GM11168 (cell line): ENCODE results near the gene TFDP1.

Source experiments
- in situ Hi-C: fragments of 300-500 bp; cut with MboI; formaldehyde crosslinking; loops from one replicate; pipeline ENCODE4 v1.12.0; 2022; ENCODE audit warnings: low sequenced_read_pairs; ENCODE audit not compliant: unreplicated experiment

TFDP1 gene

DNA sequence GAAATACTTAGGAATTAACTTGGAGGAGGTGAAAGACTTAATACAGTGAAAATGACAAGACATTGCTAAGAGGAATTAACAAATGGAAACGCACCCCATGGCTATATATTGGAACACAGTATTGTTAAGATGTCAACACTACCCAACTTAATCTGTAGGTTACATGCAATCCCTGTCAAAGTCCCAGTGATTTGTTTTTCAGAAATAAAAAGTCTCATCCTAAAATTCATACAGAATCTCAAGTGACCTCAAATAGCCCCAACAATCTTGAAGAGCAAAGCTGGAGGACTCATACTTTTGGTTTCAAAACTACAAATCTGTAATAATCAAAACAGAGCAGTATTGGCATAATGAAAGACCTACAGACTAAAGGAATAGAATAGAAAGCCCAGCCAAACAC lies 60.2 kb downstream of the TFDP1 start:
- in situ Hi-C loops = no loop called here

DNA sequence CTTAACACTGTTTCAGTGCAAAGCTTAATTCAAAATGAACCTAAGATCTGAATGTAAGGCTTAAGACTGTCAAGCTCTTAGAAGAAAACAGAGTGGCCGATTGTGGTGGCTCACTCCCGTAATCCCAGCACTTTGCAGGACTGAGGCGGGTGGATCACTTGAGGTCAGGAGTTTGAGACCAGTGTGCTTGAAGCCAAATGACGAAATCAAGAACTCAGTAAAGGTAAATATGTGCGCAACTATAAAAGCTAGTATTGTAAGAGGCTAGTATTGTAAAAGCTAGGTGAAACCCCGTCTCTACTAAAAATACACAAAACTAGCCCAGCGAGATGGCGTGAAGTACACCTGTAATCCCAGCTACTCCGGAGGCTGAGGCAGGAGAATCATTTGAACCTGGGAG lies 60.8 kb downstream of the TFDP1 start:
- in situ Hi-C loops = no loop called here

DNA sequence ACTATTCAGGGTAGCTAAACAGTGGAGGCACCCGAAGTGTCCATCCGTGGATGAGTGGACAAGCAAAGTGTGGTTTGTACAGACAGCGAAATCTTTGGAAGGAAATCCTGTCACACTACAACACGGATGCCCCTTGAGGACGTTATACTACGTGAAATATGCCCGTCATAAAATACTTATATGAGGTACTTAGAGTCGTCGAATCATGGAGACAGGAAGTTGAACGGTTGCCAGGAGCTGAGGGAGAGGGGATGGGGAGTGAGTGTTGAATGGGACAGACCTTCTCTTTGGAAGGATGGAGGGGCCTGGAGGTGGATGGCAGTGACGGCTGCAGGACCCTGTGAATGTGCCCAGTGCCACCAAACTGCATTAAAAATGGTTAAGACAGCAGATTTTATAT lies 61.8 kb downstream of the TFDP1 start:
- in situ Hi-C loops = no loop called here

DNA sequence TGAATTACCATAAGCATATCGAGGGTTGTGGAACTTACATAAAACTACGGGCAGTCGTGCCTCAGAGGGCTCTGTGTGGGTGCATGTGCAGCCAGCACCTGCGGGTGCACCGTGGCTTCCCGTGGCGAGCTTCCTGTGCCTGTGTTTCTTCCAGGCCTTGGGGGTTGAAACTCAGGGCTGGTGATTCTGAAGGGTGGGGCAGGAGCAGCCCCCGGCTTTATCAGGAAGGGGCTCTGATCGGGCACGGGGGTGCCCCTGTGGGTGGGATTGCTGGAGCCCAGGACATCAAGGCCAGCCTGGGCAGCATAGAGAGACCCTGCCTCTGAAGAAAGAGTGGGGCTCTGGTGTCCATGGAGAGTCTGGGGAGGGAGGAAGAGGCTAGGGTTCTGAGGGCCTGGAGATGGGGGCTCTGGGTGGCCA lies 62.4 kb downstream of the TFDP1 start:
- in situ Hi-C loops = no loop called here

DNA sequence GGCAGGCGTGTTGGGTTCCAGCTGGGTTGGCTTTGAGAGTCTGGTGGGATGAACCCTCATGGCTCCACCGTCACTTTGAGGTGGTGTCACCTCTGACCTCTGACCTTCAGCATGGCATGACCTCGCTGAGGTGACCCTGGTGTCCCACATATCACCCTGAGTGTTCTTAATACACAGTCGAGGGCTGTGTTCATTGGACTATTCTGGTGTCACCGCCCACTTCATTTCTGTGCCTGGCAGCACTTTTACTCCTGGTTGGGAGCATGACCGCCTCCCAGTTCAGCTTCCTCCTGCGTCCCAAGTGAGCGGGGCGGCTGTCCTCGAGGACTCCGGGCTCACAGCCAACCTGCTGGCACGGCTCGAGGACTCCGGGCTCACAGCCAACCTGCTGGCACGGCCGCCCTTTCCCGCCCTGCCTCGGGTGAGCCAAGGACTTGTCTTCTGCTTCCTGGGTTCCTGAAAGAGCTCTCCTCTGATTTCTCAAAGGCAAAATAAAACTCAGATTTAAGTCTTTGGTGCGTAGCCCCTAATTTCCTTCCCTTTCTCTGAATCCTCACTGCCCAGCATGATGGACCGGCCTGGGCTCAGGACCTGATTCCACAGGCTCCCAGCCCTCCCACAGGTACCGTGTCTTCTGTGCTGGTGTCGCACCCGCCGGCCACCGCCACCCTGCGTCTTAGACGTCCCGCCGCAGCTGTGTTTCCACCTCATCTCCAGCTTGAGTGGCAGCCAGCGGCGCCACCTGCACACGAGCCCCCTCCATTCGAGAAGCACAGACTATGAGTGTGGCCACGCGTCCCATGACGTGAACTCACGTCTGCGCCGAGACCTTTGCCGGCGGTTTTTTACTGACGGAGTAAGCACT lies 63.0 kb downstream of the TFDP1 start:
- in situ Hi-C loops = no loop called here

DNA sequence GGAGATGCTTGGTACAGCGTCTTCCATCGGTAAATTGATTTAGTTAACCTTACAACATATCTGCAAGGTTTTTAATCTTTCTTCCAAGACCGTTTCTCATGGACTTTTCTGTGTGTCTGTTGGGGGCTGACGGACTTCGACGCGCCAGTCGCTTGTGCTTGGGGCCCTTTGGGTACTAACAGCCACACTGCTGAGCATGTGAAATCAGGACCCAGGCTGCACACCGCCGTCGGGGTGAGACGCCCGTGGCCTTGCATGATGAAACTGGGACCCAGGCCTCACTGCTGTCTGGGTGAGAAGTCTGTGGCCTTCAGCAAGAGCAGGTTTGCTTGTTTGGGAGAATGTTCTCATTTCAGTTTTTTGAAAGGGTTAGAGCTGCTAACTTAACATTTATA lies 63.7 kb downstream of the TFDP1 start:
- in situ Hi-C loops = no loop called here

DNA sequence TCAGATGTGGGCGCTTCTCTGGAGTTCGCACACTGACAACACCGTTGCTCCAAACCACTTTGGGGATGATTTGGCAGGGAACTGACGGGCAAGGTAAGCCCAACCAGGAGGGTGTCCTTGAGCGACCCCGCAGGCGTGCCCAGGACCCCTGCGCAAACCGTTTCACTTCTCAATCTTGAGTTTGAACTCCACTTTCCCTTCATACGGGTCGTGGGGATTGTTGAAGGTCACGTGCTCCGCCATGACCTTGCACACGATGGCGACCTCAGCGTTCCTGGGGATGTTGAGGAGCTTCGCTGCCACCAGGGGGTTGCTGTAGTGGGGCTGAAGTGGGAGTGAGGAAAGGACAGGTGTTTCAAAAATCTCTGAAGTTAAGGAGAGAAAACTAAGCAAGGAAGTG lies 64.7 kb downstream of the TFDP1 start:
- in situ Hi-C loops = no loop called here

DNA sequence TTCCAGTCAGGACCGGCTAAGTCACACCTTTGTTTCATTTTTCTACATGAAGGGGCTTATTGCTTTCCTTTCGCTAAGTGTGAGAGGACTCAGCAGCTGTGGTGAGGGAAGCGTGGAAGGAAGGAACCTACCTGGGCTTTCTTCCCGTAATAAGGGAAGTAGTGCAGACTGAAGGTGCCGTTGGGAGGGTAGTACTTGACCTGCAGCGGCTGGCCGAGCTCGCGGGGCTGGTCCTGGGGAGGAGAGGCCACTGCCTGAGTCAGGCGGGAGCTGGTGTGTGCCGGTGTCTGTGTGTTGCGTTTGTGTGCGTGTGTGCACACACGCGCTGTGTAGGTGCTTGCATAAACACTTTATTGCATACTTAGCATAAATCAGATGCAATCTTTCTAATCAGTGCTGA lies 65.7 kb downstream of the TFDP1 start:
- in situ Hi-C loops = no loop called here

DNA sequence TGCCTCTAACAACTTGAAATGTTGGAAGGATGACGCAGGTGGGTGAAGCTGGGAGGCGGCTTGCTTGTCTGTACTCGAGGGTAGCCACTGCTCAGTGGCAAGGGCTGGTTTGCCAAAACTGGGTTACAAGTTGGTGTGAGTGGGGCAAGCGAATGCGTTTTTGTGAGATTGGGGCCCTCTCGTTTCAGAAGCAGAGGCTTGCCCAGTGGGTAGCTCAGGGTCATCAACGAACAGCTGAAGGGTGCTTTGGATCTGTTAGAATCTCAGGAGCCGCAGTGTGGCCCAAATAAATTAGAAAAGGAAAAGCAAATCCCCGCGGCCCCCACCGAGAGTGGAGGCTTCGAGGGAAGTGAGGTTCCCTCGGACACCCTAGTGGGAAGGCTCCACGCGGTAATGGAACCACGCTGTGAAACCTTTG lies 66.2 kb downstream of the TFDP1 start:
- in situ Hi-C loops = no loop called here

DNA sequence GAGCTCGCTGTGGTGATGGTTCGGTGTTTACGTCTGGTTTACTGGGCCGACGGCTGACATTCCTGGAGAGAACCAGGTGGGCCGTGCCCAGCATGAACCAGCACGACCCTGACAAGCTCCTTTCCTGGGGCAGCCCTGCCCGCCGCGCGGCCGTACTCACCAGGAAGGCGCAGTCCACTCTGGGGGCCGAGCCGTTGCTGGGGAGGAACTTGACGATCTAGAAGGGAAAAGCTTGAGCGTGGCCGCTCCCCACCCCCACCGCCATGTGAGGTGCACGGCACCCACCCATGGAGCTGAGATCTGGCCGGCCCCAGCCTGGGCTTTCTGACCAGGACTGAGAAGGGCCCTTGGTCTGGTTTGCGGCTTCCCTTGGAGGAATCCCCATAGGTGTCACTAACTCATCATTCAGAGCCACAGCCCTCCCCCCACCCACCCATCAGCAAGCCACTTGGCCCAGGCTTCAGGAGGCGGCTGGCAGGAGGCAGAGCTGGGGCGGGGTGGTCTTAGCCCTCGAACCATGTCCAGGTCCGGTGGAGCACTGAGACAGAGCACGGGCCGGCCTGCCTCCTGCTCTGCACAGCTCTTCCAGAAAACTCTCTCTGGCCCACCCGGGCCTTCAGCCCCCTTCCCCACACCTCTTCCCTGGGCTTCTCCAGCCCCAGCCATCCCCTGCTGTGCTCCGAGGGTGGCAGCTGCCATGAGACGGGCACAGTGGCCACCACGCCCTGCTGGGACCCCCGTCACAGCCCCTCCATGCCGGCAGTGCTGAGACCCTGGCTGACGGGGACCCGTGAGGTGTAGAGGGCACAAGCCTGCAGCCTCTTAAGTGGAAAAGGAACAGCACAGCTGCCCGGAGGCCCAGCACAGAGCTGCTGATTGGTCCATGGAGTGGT lies 67.2 kb downstream of the TFDP1 start:
- in situ Hi-C loops = no loop called here

DNA sequence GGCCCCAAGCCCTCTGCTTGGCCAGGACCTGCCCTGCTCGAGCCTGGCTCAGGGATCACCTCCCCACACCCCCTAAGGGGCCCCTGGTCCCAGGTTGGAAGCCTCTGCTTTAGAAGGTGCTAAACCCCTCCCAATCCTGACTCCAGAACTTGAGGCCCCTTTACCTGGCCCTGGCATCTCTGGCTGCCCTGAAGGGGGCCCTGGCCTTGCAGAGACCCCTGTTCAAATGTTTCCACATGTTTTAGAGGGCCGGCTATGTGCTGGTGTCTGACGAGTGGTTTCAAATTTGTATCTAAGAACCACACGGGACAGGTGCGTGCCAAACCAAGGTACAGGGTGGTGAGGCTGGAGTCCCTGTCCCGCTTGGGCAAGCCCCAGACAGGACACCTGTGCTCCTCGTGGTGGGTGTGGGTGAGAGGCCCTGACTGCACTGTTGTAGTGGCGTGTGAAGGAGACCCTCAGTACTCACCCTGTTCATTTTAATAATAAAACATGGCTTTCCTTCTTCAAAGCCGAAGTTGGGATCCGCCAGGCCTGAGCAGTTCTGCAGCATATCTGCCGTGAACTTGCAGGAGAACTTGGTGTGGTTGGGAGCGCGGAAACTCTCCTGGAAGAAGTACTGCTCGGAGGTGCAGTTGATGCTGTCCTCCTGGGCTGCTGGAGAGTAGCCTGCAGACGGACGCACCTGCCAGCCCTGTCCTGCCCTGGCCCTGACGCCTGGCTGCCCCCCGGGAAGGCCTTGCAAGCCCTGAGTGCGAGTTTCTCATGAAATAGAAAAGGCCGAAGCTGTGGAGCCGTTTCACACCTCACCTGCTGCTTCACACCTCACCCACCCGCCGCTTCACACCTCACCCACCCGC lies 68.1 kb downstream of the TFDP1 start:
- in situ Hi-C loops = no loop called here

DNA sequence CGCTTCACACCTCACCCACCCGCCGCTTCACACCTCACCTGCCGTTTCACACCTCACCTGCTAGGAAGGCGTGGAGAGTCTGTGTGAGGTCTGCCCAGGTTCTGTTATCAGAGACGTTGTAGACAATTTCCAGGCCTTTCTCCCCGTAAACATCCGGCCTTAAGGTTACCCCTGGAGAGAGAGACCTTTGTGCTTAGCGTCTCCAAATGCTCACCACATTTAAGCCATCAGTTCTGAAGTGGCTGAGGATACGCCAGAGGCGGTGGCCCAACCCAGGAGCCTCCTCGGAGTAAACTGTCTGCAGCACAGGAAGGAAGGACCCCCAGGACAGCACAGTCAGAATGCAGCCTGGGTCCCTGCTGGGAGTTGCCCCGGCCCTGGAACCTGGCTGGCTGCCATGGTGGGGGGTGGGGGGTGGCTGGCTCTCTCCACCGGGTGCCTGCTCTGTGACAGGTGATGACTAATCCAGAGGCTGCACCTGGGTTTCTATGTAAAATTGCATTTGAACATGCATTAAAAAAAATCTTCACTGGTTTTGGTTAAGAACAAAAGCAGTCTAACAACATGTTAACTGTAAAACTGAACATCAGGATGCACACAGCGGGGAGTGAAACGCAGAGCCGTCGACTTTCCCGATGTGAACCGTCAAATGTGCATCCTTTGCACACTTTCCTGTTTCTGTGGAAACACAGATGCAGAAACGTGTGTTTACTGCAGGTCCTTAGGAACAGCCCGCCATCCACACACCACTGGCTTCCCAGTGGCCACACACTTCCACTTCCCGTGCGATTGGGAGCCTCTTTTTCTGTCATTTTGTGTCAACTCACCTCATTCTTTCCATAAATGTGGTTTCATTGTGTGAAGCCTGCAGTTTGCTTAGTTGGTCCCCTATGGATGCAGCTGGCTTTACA lies 69.0 kb downstream of the TFDP1 start:
- in situ Hi-C loops = no loop called here

DNA sequence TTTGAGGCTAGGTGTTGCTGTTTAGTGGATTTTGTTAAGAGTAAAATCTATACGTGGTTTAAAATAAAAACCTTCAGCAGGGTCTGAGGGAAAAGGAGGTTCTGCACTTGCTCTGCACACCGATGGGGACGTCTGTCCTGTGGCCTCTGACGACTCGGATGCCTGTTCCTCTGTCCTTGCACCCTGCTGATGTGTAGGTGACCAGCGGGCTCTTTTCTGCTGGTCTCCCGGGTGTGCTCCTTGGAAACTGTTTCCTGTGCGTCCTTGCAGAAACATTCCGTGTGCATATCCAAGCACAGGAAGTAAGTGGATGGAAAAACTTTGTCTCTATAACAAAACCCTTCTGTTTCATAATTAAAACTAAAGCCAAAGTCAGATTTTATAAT lies 69.6 kb downstream of the TFDP1 start:
- in situ Hi-C loops = no loop called here

DNA sequence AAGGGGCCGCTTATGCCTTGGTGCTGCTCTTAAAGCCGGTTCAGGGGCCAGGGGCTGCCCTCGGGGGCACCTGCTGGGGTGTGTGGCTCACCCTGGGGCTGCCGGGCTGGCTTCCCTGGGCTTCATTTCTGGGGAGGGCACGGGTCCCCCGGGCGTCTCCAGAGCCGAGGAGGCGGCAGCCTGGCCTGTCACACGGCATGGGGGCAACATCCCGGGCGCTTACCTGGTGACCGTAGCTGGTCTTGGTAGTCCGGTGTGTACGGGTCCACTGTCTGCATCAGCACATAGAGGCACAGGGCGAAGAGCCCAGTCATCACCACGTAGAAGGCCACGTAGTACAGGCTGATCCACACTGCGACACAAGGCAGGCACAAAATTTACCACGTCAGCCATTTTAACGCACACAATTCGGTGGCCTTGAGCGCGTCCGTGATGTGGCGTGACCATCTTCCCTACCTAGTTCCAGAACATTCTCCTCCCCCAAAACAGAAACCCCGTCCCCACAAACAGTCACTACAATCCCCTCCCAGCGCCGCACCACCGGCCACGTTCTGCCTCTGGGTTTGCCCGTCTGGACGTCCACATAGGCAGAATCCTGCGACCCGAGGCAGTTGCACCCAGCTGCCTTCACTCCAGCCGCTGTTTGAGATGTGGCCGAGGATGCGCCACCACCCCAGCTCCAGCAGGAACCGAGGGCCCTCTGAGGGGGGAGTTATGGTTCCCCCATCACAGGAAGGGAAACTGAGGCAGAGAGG lies 70.2 kb downstream of the TFDP1 start:
- in situ Hi-C loops = no loop called here

DNA sequence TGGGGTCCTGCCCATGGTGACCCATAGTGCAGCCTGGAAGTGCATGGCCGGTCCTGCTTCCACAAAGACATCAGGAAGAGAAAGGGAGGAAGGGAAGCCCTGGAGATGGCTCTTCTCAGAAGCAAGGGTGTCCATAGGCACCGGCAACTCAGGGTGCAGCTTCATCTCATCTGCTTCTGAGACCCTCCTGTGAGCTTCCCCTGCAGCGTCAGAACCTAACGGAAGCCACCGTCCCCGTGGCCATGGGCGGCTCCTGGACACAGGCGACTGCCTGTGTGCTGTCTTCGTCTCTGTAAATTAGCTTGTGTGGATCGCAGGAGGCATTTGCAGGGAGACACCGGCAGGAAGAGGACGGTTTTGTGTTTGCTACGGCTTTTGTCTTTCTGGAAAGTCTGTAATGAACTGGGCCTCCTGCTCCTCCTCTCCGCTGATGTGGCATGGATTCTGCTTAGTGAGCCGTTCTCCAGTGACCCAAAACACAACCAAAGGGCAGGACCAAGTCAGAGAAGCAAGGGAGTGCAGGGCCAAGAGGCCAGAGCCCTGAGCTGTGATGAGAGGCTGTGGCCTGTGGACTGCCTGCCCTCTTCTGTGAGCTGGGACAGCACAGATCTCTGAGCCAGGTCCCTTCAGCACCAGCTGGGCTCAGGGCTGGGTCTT lies 70.9 kb downstream of the TFDP1 start:
- in situ Hi-C loops = no loop called here

DNA sequence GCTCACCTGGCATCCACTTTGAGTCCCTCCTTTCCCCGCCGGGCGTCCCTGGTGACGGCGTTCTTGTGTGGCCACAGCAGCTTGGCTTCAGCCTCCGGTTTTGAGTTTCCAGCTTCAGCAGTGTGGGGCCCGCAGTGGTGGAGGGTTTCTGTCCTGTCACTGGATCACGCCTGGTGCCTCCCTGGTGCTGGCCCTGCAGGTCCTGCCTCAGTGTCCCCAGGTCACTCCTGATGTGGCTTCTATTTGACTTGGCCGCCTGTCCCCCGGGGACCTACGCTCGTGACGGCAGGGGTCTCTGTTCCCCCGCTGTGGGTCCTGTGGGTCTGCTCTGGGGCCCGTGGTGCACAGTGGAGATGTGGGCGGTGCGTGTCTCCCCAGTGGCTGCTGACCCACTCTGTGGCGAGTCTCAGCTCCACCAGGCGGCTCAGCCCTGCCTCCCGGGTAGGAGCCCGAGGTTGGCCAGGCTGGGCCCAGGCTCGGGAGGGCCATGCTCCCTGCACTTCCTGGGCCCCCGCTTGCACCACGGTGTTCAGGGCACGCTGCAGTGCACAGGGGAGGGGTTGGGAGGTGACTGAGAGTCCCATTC lies 71.5 kb downstream of the TFDP1 start:
- in situ Hi-C loops = no loop called here

DNA sequence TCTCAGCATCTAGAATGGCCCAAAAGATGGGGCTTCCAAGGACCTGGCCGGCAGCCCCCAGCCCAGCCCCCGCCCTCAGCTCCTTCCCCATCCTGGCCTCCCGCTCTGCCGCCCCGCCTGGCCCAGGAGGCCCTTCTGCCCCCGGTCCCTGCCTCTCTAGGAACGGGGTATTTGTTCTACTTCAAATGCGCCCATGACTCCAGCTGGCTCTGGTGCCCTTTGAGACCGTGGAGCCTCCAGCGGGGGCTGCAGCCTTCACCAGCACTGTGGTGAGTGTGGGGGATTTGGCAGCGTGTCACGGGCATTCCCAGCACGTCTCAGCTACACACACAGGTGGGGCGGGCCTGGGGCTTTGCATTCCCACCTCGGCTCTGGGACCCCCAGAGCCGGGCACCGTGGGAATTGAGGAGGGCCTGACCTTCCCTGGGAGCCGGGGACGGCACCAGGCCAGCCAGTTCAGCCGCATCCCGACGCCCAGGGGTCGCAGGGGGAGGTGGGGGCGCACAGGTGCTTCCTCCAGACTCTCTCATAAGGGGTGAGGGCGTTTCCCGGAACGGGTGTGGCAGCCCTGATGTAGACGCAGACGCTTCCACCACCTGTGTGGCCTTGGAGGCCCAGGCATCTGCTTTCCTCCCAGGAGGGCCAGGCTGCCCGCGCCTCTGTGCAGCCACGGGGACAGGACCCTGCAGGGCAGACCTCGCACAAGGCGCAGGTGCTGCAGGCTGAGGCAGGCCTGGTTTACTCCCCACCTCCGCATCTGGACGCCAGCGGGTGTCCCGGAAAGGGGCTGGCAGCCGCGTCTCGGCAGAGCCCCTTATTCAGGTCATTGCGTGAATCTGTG lies 72.5 kb downstream of the TFDP1 start:
- in situ Hi-C loops = no loop called here
